SK-N-SH (cell line): ENCODE results near the gene ANKRD12.

Experiments used
- CHD2 ChIP-seq: fragments of 150-350 bp; IDR thresholded peaks from 2 replicates; pipeline ENCODE4 v1.6.1; 2018; ENCODE audit warnings: low read length; ENCODE audit not compliant: partially characterized antibody
- CTCF ChIP-seq: fragments of 200-600 bp; sonication (generic); IDR thresholded peaks from 2 replicates; pipeline ENCODE4 v1.6.1; 2017; ENCODE audit warnings: antibody characterized with exemption, mild to moderate bottlenecking, moderate library complexity
- EP300 ChIP-seq, 2 experiments: IDR thresholded peaks; 2 replicates each; pipeline versions ENCODE4 v1.4.0 to v1.6.1; 2012; ENCODE audit warnings: borderline replicate concordance in 1 of 2, low read depth in 1 of 2, low read length in 1 of 2
- EZH2phosphoT487 ChIP-seq: fragments of 200-600 bp; sonication (generic); IDR thresholded peaks from 2 replicates; pipeline ENCODE4 v1.6.1; 2017; ENCODE audit warnings: low read depth, mixed run types, mild to moderate bottlenecking, antibody characterized with exemption, moderate library complexity, borderline replicate concordance
- GABPA ChIP-seq: IDR thresholded peaks from 2 replicates; pipeline ENCODE4 v1.4.0; 2012; ENCODE audit warnings: low read depth, mild to moderate bottlenecking
- IRF3 ChIP-seq: fragments of 150-350 bp; IDR thresholded peaks from 2 replicates; pipeline ENCODE4 v1.6.1; 2016; ENCODE audit warnings: mild to moderate bottlenecking, low read depth, low read length
- MXI1 ChIP-seq: IDR thresholded peaks from 2 replicates; pipeline ENCODE4 v1.6.1; 2012; ENCODE audit warnings: mild to moderate bottlenecking, low read depth, low read length, improper control_type of control experiment
- POLR2AphosphoS5 ChIP-seq: IDR thresholded peaks from 2 replicates; pipeline ENCODE4 v1.6.1; 2012; ENCODE audit warnings: low read depth, low read length
- RFX5 ChIP-seq: IDR thresholded peaks from 2 replicates; pipeline ENCODE4 v1.6.1; 2012; ENCODE audit warnings: mild to moderate bottlenecking, improper control_type of control experiment, low read length
- TAF1 ChIP-seq: IDR thresholded peaks from 2 replicates; pipeline ENCODE4 v1.6.1; 2012; ENCODE audit warnings: low read depth, mild to moderate bottlenecking, low read length, moderate library complexity, borderline replicate concordance
- TEAD4 ChIP-seq: IDR thresholded peaks from 2 replicates; pipeline ENCODE4 v1.4.0; 2012; ENCODE audit warnings: mild to moderate bottlenecking, borderline replicate concordance; ENCODE audit not compliant: insufficient read depth
- YY1 ChIP-seq: IDR thresholded peaks from 2 replicates; pipeline ENCODE4 v1.4.0; 2012; ENCODE audit warnings: low read depth, mild to moderate bottlenecking
- TF ChIP-seq, protein P1 (sequence below): IDR thresholded peaks from 2 replicates; pipeline ENCODE4 v1.4.0; 2012; ENCODE audit warnings: low read depth
- TF ChIP-seq, protein P2 (sequence below): fragments of 150-350 bp; IDR thresholded peaks from 2 replicates; pipeline ENCODE4 v1.6.1; 2017; ENCODE audit warnings: antibody characterized with exemption, low read length, low read depth, borderline replicate concordance

DNA sequence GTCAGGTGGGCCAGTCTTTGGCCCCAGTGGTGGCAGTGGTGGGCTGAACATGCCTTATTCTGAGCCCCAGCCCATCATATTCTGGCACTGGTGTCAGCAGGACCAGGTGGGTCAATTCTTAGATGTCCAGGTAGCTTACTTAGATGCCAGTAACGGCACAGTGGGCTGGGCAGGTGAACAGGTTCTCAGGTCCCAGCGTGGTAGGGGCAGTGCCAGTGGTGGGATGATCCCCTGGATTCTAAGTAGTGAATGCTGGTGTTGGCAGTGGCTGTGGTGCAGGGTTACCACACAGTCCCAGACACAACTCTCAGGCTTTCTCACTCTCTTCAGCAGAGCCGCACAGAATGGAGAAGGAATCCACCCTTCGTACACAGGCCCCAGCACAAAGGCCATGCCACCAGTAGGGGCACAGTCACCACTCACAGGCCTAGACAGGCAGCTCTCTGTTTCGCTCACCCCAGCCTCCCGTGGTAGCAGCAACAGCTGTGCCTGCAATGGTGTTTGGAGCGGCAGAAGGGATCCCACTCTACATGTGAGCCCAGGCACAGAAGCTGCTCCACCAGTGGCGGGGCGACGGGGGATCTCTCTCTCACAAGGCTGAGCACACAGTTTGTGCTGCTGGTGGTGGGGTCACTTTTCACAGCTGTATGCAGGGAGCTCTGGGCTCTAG, 97.3 kb downstream of the ANKRD12 start:
- TF ChIP-seq POLR2AphosphoS5 (no peak), RFX5 (no peak), YY1 (no peak), CHD2 (no peak), TAF1 (no peak), CTCF (no peak), IRF3 (no peak), EP300 (IDR thresholded peaks at IDR 0.05; ENCODE audit: borderline replicate concordance in 1 of 2, low read depth in 1 of 2, low read length in 1 of 2) (no peak), GABPA (no peak), MXI1 (no peak), EZH2phosphoT487 (no peak), TEAD4 (no peak)
- TF ChIP-seq, protein P1, sequence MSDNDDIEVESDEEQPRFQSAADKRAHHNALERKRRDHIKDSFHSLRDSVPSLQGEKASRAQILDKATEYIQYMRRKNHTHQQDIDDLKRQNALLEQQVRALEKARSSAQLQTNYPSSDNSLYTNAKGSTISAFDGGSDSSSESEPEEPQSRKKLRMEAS: no peak
- TF ChIP-seq, protein P2, sequence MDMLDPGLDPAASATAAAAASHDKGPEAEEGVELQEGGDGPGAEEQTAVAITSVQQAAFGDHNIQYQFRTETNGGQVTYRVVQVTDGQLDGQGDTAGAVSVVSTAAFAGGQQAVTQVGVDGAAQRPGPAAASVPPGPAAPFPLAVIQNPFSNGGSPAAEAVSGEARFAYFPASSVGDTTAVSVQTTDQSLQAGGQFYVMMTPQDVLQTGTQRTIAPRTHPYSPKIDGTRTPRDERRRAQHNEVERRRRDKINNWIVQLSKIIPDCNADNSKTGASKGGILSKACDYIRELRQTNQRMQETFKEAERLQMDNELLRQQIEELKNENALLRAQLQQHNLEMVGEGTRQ: no peak
